Epidermal melanocyte (primary cell): ENCODE measurements around the gene RGS21.

Source experiments
- DNase-seq: peaks from one replicate; pipeline ENCODE4 v3.0.0; 2011; ENCODE audit warnings: low spot score; ENCODE audit not compliant: insufficient read length

Gene RGS21

GRCh38 chr1:192378878-192379277 is 62.1 kb downstream of the RGS21 start:
- no peak for DNase-seq

DNA sequence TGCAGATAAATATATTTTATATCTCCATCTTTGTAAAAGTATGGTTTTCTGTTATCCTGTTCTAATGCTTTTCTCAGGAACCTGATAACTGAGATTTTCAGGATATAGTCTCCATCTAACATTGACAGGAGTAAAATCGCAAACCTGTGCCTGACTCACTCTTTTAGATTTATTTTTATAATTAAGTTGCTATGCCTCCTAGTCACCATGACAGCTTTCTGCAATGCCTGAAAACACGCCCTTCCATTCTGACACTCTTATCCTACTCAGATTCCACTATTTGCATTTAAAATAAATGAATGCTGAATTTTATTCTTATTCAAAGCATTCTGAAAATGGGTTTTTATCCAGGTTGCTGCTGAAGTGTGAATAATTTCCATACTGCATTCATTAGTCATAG is 62.8 kb downstream of the RGS21 start:
- no peak for DNase-seq

DNA sequence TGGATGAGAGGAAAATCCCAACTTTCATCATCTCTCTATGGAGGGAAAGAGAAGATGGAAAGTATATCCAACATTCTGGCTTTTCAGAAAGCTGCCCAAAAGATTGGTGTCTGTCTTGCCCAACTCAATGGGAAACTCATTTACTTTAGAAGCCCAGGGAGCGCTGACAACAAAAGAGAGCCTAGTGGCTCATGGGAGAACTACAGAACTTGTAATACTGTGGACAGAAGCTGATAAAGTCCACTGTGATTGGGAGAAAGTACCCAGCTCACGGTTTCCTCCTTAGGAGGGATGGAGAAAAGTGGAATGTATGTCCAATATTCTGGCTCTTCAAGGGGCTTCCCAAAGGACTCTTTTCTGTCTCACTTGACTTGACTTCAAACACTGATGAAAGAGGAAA is 66.0 kb downstream of the RGS21 start:
- DNase-seq = no peak

DNA sequence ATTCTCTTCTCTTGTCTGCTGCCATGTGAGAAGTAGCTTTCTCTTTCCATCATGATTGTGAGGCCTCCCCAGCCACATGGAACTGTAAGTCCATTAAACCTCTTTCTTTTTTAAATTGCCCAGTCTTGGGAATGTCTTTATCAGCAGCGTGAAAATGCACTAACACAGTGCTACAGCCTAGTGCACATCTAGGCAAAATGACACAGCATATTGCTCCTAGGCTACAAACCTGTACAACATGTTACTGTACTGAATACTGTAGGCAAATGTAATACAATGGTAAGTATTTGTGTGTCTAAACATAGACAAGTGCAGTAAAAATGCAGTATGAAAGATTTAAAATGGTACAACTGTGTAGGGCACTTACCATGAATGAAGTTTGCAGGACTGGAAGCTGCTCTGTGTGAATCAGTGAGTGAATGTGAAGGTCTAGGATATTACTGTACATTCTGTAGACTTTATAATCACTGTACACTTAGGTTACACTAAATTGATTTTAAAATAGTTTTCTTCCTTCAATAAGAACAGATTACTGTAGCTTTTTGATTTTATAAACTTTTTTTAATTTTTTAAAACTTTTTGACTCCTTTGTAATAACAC is 69.4 kb downstream of the RGS21 start:
- DNase-seq = no peak

DNA sequence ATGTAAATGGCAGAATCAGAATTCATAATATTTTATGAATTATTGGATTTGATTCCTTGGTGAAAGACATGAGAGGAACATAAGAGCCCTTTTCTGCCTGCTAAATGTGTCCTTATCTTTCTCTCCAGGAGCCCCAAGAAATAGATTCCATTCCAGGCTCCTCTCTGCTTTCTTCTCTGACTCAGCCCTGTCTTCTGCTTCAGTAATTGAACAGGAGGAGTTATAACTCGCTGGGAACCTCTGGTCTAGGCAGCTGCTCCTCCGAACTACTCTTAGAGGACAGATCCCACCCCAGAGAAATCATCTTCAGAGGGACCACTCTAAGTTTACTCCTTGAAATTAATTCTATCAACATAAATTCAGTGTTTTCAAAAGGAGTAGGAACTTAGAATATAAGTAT is 78.4 kb downstream of the RGS21 start:
- no peak for DNase-seq

GRCh38 chr1:192395895-192396294 is 79.1 kb downstream of the RGS21 start:
- DNase-seq = no peak

DNA sequence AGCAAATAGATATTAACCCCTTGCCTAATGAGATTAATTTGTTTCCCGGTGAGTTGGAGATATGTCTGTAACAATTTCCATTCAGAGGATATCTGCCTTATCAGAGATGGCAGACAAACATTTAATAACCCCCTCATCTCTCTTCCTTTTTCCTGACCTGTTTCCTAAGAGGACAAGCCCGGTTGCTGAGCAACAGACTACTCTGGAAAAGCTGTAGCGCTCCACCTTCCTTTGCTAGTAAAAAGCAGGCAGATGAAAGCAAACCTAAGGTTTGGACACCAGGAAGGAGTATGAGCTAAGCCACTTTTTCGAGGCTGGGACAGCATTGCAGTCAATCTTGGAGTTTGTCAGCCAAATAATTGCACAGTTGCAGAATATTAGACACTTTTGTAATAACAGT is 82.4 kb downstream of the RGS21 start:
- no peak for DNase-seq

GRCh38 chr1:192401825-192402224 is 85.0 kb downstream of the RGS21 start:
- DNase-seq = no peak

DNA sequence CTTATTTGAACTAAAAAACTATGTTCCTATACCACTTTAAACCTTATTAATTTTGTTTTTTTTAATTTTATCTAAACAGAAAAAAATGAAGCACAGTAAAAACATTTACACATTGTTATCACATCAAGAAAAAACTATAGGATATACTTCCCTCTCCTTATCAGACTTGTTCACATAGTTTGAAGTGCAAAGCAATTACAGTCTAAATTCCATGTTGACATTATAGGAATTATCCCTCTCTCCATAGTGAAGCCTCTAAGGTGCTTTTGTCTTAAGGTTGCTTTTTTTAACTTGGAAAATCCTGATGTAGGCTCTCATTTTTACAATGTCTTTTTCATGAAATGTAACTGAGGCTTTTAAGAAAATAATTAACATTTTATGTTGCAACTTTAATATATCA is 85.8 kb downstream of the RGS21 start:
- DNase-seq = no peak

GRCh38 chr1:192407206-192407605 is 90.4 kb downstream of the RGS21 start:
- DNase-seq = no peak
